OCI-LY7 (cell line): Measurements from ENCODE around the gene EEPD1. TPM values are rescaled to one million over a fixed set of nuclear protein-coding genes. Genes with fewer than 3 reads are reported as not detected.

Experiments
- BruUV-seq: library from RNA; stranded (reverse); fragments of 400-500 nt; replicated peaks from 2 replicates; lab custom pipeline; 2021; lab: Mats Ljungman, UMichigan
- CTCF ChIA-PET: fragments of 300-600 bp; sonication (Branson Sonifier 250); formaldehyde crosslinking; loops from one replicate; lab custom pipeline; 2022; ENCODE audit warnings: antibody characterized with exemption; ENCODE audit not compliant: unreplicated experiment; lab: Charles Lee
- POLR2A ChIA-PET: fragments of 300-600 bp; sonication (Branson Sonifier 250); formaldehyde crosslinking; loops from one replicate; lab custom pipeline; 2022; ENCODE audit warnings: antibody characterized with exemption; lab: Charles Lee
- DNase-seq: peaks from one replicate; pipeline ENCODE4 v3.0.0-alpha.2; 2015; ENCODE audit warnings: low spot score
- H2AFZ ChIP-seq: fragments of 200-600 bp; sonication (generic), shearing (Covaris generic); 2 replicates; pipeline ENCODE4 v1.6.1; 2014; ENCODE audit warnings: mild to moderate bottlenecking, antibody characterized with exemption, low read length, moderate library complexity
- H3K27ac ChIP-seq: fragments of 200-600 bp; sonication (generic); 2 replicates; pipeline ENCODE4 v1.5.1; 2014; ENCODE audit warnings: mixed run types, low read depth, mild to moderate bottlenecking, moderate library complexity, low read length, inconsistent platforms; ENCODE audit not compliant: poor library complexity, severe bottlenecking
- H3K36me3 ChIP-seq: fragments of 200-600 bp; sonication (generic); 2 replicates; pipeline ENCODE4 v1.6.1; 2014; ENCODE audit warnings: mild to moderate bottlenecking, antibody characterized with exemption, low read length, moderate library complexity, mixed read lengths; ENCODE audit not compliant: insufficient read depth
- H3K4me1 ChIP-seq: fragments of 200-600 bp; sonication (generic); 2 replicates; pipeline ENCODE4 v1.5.1; 2014; ENCODE audit warnings: mild to moderate bottlenecking, low read length; ENCODE audit not compliant: insufficient read depth, poor library complexity, severe bottlenecking
- H3K4me2 ChIP-seq: fragments of 200-600 bp; sonication (generic); 2 replicates; pipeline ENCODE4 v1.6.1; 2014; ENCODE audit warnings: mild to moderate bottlenecking, low read length
- H3K4me3 ChIP-seq: fragments of 200-600 bp; sonication (generic); 2 replicates; pipeline ENCODE4 v1.5.1; 2014; ENCODE audit warnings: mild to moderate bottlenecking, low read depth, low read length; ENCODE audit not compliant: poor library complexity, severe bottlenecking
- H3K79me2 ChIP-seq: fragments of 200-600 bp; sonication (generic); 2 replicates; pipeline ENCODE4 v1.6.1; 2016; ENCODE audit warnings: low read depth, mild to moderate bottlenecking, low read length, moderate library complexity, mixed read lengths; ENCODE audit not compliant: insufficient read depth
- H3K9me2 ChIP-seq: fragments of 200-600 bp; sonication (generic); 2 replicates; pipeline ENCODE4 v1.6.1; 2016; ENCODE audit warnings: mild to moderate bottlenecking, low read length, mixed read lengths; ENCODE audit not compliant: insufficient read depth
- H3K9me3 ChIP-seq: fragments of 200-600 bp; sonication (generic); 2 replicates; pipeline ENCODE4 v1.6.1; 2014; ENCODE audit warnings: mild to moderate bottlenecking, mixed run types, low read length, mixed read lengths
- H4K20me1 ChIP-seq: fragments of 200-600 bp; sonication (generic); 2 replicates; pipeline ENCODE4 v1.6.1; 2014; ENCODE audit warnings: mild to moderate bottlenecking, antibody characterized with exemption, low read length, moderate library complexity, mixed read lengths; ENCODE audit not compliant: insufficient read depth
- CTCF ChIP-seq: fragments of 200-600 bp; sonication (generic); conservative IDR thresholded peaks from 2 replicates; pipeline ENCODE4 v1.5.1; 2014; ENCODE audit warnings: mild to moderate bottlenecking, antibody characterized with exemption, low read length, moderate library complexity, mixed read lengths
- EZH2phosphoT487 ChIP-seq: fragments of 200-600 bp; sonication (generic); IDR thresholded peaks from 2 replicates; pipeline ENCODE4 v1.6.1; 2018; ENCODE audit warnings: low read depth, borderline replicate concordance, mild to moderate bottlenecking, mixed run types, antibody characterized with exemption, low read length, moderate library complexity, mixed read lengths
- intact Hi-C: fragments of 100-400 bp; cut with micrococcal nuclease; formaldehyde crosslinking; loops from one replicate; pipeline ENCODE4 v1.10.0; 2022; ENCODE audit not compliant: unreplicated experiment
- total RNA-seq, 2 experiments: library from RNA; depleted of rRNA in 1 of 2; stranded (reverse); fragments of >200 nt in 1 of 2; shearing (Covaris generic) in 1 of 2; gene quantifications; 2 replicates each; pipeline ENCODE4 v1.2.3, GENCODE V29; 2014 to 2022

EEPD1 gene
- total RNA-seq, 2 experiments from 2014 or later: 1.7 to 8.1 TPM

GRCh38 chr7:36280840-36281812 is 128.1 kb downstream of the EEPD1 start:
- DNase-seq: no peak
- Histone ChIP-seq H3K4me2 (peak overlapping the region; percentile 18; the same call in 1 of the 2 replicates), H4K20me1 (no peaks in the 10 kb centered on the region), H3K4me3 (no peak overlapping the region), H3K79me2 (no peaks in the 10 kb centered on the region), H3K9me2 (no peaks in the 10 kb centered on the region), H2AFZ (no peak overlapping the region), H3K4me1 (peaks cover 50% of the 10 kb centered on the region), H3K27ac (no peak overlapping the region), H3K9me3 (no peaks in the 10 kb centered on the region), H3K36me3 (no peaks in the 10 kb centered on the region)
- intact Hi-C loops: loop anchor here (10.0 kb wide), 1 partner anchor 476 kb away; the partner anchor contains the start of gene SEPTIN7
- POLR2A ChIA-PET: interaction anchor here (1.4 kb wide), 1 partner anchor 28 kb away, joined by 3 read pairs; no protein-coding TSS in a partner anchor
- BruUV-seq: no TSS peak
- CTCF ChIA-PET: no interaction called here
- TF ChIP-seq CTCF: no peak
- no peak for TF ChIP-seq EZH2phosphoT487

GRCh38 chr7:36281945-36282717 is 129.1 kb downstream of the EEPD1 start:
- Histone ChIP-seq H3K4me3 (no peak overlapping the region), H2AFZ (no peak overlapping the region), H3K4me2 (peak overlapping the region; percentile 18; the same call in 1 of the 2 replicates), H3K79me2 (no peaks in the 10 kb centered on the region), H4K20me1 (no peaks in the 10 kb centered on the region), H3K4me1 (peaks cover 60% of the 10 kb centered on the region), H3K9me3 (no peaks in the 10 kb centered on the region), H3K9me2 (no peaks in the 10 kb centered on the region), H3K27ac (no peak overlapping the region), H3K36me3 (no peaks in the 10 kb centered on the region)
- BruUV-seq: no TSS peak
- TF ChIP-seq EZH2phosphoT487: no peak
- no peak for TF ChIP-seq CTCF
- DNase-seq: no peak
- ChIA-PET POLR2A (interaction anchor here (1.4 kb wide), 2 partner anchors 29 to 92 kb away, joined by 3 to 4 read pairs; no protein-coding TSS in a partner anchor), CTCF (no interaction called here)
- intact Hi-C loops: loop anchor here (10.0 kb wide), 1 partner anchor 477 kb away; the partner anchor contains the start of gene SEPTIN7
